ENCODE data around the gene HMOX1. TPM values are rescaled to one million over a fixed set of nuclear protein-coding genes. Genes with fewer than 3 reads are reported as not detected.
A peak's percentile ranks its signal among the peaks of the same experiment; 100 is the strongest.

Gene HMOX1
- total and polyA plus RNA-seq, 5 donors from 2014 or later: 0.93 to 2.9 (median 1.7) TPM; not detected in 1

DNA sequence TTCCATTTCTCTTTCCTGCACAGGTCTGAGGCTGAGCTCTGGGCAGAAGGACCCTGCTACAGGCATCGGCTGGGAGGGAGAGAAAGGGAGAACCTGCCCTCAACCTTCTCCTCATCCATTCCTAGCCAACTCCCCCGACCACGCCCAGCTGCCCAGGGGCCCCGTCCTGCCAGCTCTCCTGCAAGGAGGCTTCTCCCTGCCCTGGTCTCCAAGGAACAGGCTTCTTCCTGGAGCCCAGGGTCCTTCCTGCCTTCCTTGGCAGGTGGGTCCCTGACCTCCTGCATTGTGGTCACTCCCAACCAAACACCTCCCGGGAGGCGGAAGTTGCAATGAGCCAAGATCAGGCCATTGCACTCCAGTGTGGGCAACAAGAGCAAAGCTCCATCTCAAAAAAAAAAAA is 12.5 kb upstream of the HMOX1 start:
- DNase-seq: no peak
- no peak overlapping the region for H3K27ac ChIP-seq (ENCODE audit: insufficient read depth, low read length, poor library complexity, severe bottlenecking)
- no peak overlapping the region for H3K4me3 ChIP-seq (ENCODE audit: low read depth, low read length)
- ATAC-seq (ENCODE audit: low read depth in 2 of 2): no peak
- no peaks in the 10 kb centered on the region for H3K27me3 ChIP-seq (ENCODE audit: control insufficient read depth, insufficient read depth, low read length)
- Mint-ChIP-seq H3K9me3 (no peaks in the 10 kb centered on the region), H3K36me3 (no peaks in the 10 kb centered on the region), H3K27me3 (peaks cover 20% of the 10 kb centered on the region), H3K4me3 (no peak overlapping the region), H3K4me1 (peaks cover 0 to 11% (median 5%) of the 10 kb centered on the region in 4 donors), H3K27ac (no peak overlapping the region)
- no peaks in the 10 kb centered on the region for H3K9me3 ChIP-seq (ENCODE audit: control insufficient read depth in 2 of 2, low read length in 2 of 2)
- peaks cover 4% of the 10 kb centered on the region for H3K4me1 ChIP-seq (ENCODE audit: control insufficient read depth, insufficient read depth, low read length, poor library complexity, severe bottlenecking)
- no peaks in the 10 kb centered on the region for H3K36me3 ChIP-seq (ENCODE audit: control insufficient read depth, insufficient read depth, low read length)

DNA sequence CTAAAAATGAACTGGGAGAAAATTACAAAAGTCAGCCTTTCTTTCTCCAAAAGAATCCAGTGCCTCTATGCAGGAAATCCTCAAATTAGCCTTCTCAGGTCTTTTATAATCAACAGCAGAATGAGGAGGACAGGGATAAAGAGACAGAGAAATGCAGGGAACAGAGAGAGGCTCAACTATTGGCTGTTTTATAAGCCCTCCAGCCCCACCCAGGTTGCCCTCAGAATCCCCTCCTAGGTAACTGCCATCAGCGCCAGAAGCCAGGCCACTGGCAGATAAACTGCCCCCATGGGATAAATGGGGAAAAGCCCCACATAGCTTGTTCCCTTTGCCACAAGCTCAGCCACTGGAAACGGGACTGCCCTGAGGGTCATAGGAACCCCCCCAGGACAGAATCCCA is 10.9 kb upstream of the HMOX1 start:
- no peak overlapping the region for H3K27ac Mint-ChIP-seq

DNA sequence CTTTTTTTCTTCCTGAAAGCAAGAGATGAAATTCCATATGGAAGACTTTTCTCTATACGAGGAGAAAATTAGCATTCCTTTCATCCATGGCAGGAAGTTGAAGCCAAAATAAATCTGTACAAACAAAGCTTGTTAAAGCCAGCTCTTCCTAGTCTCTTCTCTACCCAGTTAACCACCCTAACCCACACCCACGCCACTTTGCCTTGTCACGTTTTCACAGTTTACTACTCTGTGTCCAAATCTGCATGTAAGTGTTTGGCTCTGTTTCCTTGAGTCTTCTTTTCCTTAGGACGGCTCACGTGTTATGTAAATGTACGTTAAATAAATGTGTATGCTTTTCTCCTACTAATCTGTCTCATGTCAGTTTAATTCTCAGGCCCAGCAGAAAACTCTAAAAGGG is 7.1 kb upstream of the HMOX1 start:
- DNase-seq (no peak), ATAC-seq (ENCODE audit: low read depth in 2 of 2) (no peak)
- H3K4me1 Mint-ChIP-seq: peaks cover 10 to 36% (median 20%) of the 10 kb centered on the region in 4 donors
- peaks cover 0 to 1% (median 0%) of the 10 kb centered on the region in 7 donors for H3K9me3 Mint-ChIP-seq
- Histone ChIP-seq H3K27me3 (ENCODE audit: control insufficient read depth, insufficient read depth, low read length) (no peaks in the 10 kb centered on the region), H3K4me1 (ENCODE audit: control insufficient read depth, insufficient read depth, low read length, poor library complexity, severe bottlenecking) (peaks cover 16% of the 10 kb centered on the region), H3K27ac (ENCODE audit: insufficient read depth, low read length, poor library complexity, severe bottlenecking) (no peak overlapping the region), H3K36me3 (ENCODE audit: control insufficient read depth, insufficient read depth, low read length) (no peaks in the 10 kb centered on the region), H3K4me3 (ENCODE audit: low read depth, low read length) (no peak overlapping the region), H3K9me3 (ENCODE audit: control insufficient read depth in 2 of 2, low read length in 2 of 2) (no peaks in the 10 kb centered on the region)
- H3K27ac Mint-ChIP-seq: no peak overlapping the region
- peaks cover 15% of the 10 kb centered on the region for H3K27me3 Mint-ChIP-seq
- H3K4me3 Mint-ChIP-seq: no peak overlapping the region
- H3K36me3 Mint-ChIP-seq: no peaks in the 10 kb centered on the region

More for the DNA sequence above, 10.9 kb upstream of the HMOX1 start:
- no peak overlapping the region for H3K4me3 Mint-ChIP-seq
- peaks cover 4% of the 10 kb centered on the region for H3K4me1 ChIP-seq (ENCODE audit: control insufficient read depth, insufficient read depth, low read length, poor library complexity, severe bottlenecking)
- peaks cover 3 to 12% (median 8%) of the 10 kb centered on the region in 4 donors for H3K4me1 Mint-ChIP-seq
- H3K27ac ChIP-seq (ENCODE audit: insufficient read depth, low read length, poor library complexity, severe bottlenecking): no peak overlapping the region
- DNase-seq (no peak), ATAC-seq (ENCODE audit: low read depth in 2 of 2) (no peak)
- H3K27me3 Mint-ChIP-seq: peaks cover 20% of the 10 kb centered on the region
- H3K36me3 Mint-ChIP-seq: no peaks in the 10 kb centered on the region
- H3K9me3 ChIP-seq (ENCODE audit: control insufficient read depth in 2 of 2, low read length in 2 of 2): no peaks in the 10 kb centered on the region
- H3K27me3 ChIP-seq (ENCODE audit: control insufficient read depth, insufficient read depth, low read length): no peaks in the 10 kb centered on the region
- H3K9me3 Mint-ChIP-seq: no peaks in the 10 kb centered on the region
- H3K4me3 ChIP-seq (ENCODE audit: low read depth, low read length): no peak overlapping the region
- H3K36me3 ChIP-seq (ENCODE audit: control insufficient read depth, insufficient read depth, low read length): no peaks in the 10 kb centered on the region

DNA sequence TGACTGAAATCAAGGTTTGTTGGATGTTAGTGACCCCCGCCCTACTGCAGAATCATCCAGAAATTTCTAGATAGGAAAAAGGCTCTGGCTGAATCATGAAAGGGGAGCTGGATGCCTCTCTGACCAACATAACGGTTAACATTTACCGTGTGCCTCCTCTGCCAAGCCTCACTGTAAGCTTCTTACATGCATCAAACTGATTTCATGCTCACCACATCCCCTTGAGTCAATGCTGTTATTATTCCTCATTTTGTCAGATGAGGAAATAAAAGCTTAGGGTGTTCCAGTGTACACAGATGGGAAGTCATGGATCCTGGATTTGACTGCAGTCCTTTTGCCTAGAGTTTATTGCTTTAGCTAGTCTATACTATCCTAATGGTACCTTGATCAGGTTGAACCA is 5.9 kb upstream of the HMOX1 start:
- H3K4me1 ChIP-seq (ENCODE audit: control insufficient read depth, insufficient read depth, low read length, poor library complexity, severe bottlenecking): peaks cover 16% of the 10 kb centered on the region
- Mint-ChIP-seq H3K4me3 (no peak overlapping the region), H3K9me3 (peaks cover 0 to 1% (median 0%) of the 10 kb centered on the region in 7 donors), H3K4me1 (peaks cover 10 to 36% (median 20%) of the 10 kb centered on the region in 4 donors), H3K27ac (no peak overlapping the region), H3K27me3 (peaks cover 10% of the 10 kb centered on the region), H3K36me3 (no peaks in the 10 kb centered on the region)
- H3K27me3 ChIP-seq (ENCODE audit: control insufficient read depth, insufficient read depth, low read length): no peaks in the 10 kb centered on the region
- no peaks in the 10 kb centered on the region for H3K36me3 ChIP-seq (ENCODE audit: control insufficient read depth, insufficient read depth, low read length)
- H3K27ac ChIP-seq (ENCODE audit: insufficient read depth, low read length, poor library complexity, severe bottlenecking): no peak overlapping the region
- ATAC-seq (ENCODE audit: low read depth in 2 of 2): no peak
- no peak overlapping the region for H3K4me3 ChIP-seq (ENCODE audit: low read depth, low read length)
- no peaks in the 10 kb centered on the region for H3K9me3 ChIP-seq (ENCODE audit: control insufficient read depth in 2 of 2, low read length in 2 of 2)
- DNase-seq: no peak

DNA sequence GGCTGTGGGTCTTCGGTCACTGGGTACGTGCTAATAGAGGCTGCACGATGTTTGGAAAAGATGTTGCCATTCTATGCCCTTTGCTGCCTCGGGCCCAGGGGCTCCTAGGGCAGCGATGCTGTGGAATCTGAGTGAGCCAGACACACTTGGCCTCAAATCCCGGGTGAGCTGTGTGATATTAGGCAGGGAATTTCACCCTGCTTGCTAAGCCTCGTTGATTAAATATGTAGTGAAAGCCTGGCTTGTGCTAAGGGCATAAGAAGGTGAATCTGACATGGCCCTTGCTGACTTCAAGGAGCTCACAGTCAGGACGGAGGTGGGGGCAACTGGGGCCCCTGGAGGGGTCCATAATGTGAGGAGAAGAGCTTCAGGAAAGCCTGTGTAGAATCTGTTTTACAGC is 5.4 kb upstream of the HMOX1 start:
- no peaks in the 10 kb centered on the region for H3K9me3 ChIP-seq (ENCODE audit: control insufficient read depth in 2 of 2, low read length in 2 of 2)
- H3K4me1 ChIP-seq (ENCODE audit: control insufficient read depth, insufficient read depth, low read length, poor library complexity, severe bottlenecking): peaks cover 16% of the 10 kb centered on the region
- peak overlapping the region in 1 of 3 donors; percentile 79 for H3K27ac Mint-ChIP-seq
- DNase-seq: no peak
- H3K36me3 Mint-ChIP-seq: no peaks in the 10 kb centered on the region
- H3K9me3 Mint-ChIP-seq: peaks cover 0 to 1% (median 0%) of the 10 kb centered on the region in 7 donors
- peaks cover 10 to 41% (median 19%) of the 10 kb centered on the region in 4 donors for H3K4me1 Mint-ChIP-seq
- H3K27me3 ChIP-seq (ENCODE audit: control insufficient read depth, insufficient read depth, low read length): no peaks in the 10 kb centered on the region
- no peak for ATAC-seq (ENCODE audit: low read depth in 2 of 2)
- H3K27ac ChIP-seq (ENCODE audit: insufficient read depth, low read length, poor library complexity, severe bottlenecking): no peak overlapping the region
- peaks cover 11% of the 10 kb centered on the region for H3K27me3 Mint-ChIP-seq
- no peak overlapping the region for H3K4me3 Mint-ChIP-seq
- H3K36me3 ChIP-seq (ENCODE audit: control insufficient read depth, insufficient read depth, low read length): no peaks in the 10 kb centered on the region
- H3K4me3 ChIP-seq (ENCODE audit: low read depth, low read length): no peak overlapping the region

DNA sequence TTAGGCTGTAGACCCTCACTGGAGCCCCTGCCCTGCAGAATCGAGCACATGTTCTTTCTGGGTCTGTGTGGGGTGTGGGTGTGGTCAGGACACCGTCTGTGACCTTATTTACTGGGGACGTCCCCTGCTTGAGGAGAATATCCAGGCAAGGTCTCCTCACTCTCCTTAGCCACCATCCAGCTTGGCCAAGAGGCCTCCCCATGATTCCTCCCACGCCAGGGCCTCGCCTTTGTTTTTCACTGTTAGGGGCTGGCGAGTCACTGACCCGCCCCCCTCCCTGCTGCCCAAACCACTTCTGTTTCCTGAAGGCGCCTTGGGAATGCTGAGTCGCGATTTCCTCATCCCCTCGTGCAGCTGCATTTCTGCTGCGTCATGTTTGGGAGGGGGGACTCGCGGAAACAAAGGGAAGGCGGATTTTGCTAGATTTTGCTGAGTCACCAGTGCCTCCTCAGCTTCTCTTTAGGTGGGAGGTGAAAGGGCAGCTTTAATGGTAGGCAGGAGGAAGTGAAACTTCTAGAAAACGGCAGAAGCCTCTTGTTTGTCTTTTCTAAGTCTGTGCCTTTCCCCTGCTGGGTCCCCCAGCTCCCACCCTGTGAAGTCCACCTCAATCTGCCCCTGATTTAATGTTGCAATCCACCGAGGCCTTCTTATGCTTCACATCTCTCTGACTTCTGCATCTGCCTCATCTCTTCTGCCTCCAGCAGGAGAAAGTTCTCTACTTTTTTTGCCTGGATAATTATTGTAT is 4.0 kb upstream of the HMOX1 start:
- Mint-ChIP-seq H3K4me3 (peak overlapping the region in 3 of 4 donors; percentile 37 to 56 (median 47)), H3K4me1 (peaks cover 9 to 45% (median 19%) of the 10 kb centered on the region in 4 donors), H3K27ac (peak overlapping the region; percentile 9 to 86 (median 36)), H3K9me3 (peaks cover 0 to 1% (median 0%) of the 10 kb centered on the region in 7 donors), H3K27me3 (peaks cover 14% of the 10 kb centered on the region), H3K36me3 (no peaks in the 10 kb centered on the region)
- Histone ChIP-seq H3K9me3 (ENCODE audit: control insufficient read depth in 2 of 2, low read length in 2 of 2) (no peaks in the 10 kb centered on the region), H3K36me3 (ENCODE audit: control insufficient read depth, insufficient read depth, low read length) (no peaks in the 10 kb centered on the region), H3K4me3 (ENCODE audit: low read depth, low read length) (no peak overlapping the region), H3K4me1 (ENCODE audit: control insufficient read depth, insufficient read depth, low read length, poor library complexity, severe bottlenecking) (peaks cover 22% of the 10 kb centered on the region), H3K27ac (ENCODE audit: insufficient read depth, low read length, poor library complexity, severe bottlenecking) (no peak overlapping the region), H3K27me3 (ENCODE audit: control insufficient read depth, insufficient read depth, low read length) (peaks cover under 1% of the 10 kb centered on the region)
- ATAC-seq (ENCODE audit: low read depth in 2 of 2): peak; percentile 35 to 52
- peak in 2 of 3 donors; percentile 43 to 85 for DNase-seq

DNA sequence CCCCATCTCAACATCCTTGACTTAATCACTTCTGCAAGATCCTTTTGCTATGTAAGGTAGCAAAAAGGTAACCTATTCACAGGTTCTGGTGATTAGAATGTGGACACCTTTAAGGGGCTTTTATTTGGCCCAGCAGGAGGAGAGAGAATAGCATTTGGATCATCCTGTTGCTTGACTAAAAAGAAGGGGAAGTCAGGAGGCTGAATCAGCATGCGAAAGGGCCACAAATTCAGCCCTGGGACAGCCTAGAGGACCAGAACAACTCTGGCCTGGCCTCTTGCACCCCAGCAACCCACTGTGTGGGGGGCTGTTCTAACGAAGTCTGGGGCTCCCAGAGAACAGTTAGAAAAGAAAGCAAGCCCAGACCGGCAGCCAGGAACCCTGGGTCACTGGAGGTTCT is 3.2 kb upstream of the HMOX1 start:
- Mint-ChIP-seq H3K4me3 (peak overlapping the region in 1 of 4 donors; percentile 47), H3K9me3 (peaks cover 0 to 1% (median 0%) of the 10 kb centered on the region in 7 donors), H3K4me1 (peaks cover 8 to 41% (median 18%) of the 10 kb centered on the region in 4 donors), H3K27ac (peak overlapping the region in 1 of 3 donors; percentile 86), H3K36me3 (no peaks in the 10 kb centered on the region), H3K27me3 (peaks cover 13% of the 10 kb centered on the region)
- Histone ChIP-seq H3K27ac (ENCODE audit: insufficient read depth, low read length, poor library complexity, severe bottlenecking) (no peak overlapping the region), H3K4me3 (ENCODE audit: low read depth, low read length) (no peak overlapping the region), H3K4me1 (ENCODE audit: control insufficient read depth, insufficient read depth, low read length, poor library complexity, severe bottlenecking) (peaks cover 18% of the 10 kb centered on the region), H3K36me3 (ENCODE audit: control insufficient read depth, insufficient read depth, low read length) (no peaks in the 10 kb centered on the region), H3K27me3 (ENCODE audit: control insufficient read depth, insufficient read depth, low read length) (peaks cover 2% of the 10 kb centered on the region), H3K9me3 (ENCODE audit: control insufficient read depth in 2 of 2, low read length in 2 of 2) (no peaks in the 10 kb centered on the region)
- DNase-seq (no peak), ATAC-seq (ENCODE audit: low read depth in 2 of 2) (no peak)

DNA sequence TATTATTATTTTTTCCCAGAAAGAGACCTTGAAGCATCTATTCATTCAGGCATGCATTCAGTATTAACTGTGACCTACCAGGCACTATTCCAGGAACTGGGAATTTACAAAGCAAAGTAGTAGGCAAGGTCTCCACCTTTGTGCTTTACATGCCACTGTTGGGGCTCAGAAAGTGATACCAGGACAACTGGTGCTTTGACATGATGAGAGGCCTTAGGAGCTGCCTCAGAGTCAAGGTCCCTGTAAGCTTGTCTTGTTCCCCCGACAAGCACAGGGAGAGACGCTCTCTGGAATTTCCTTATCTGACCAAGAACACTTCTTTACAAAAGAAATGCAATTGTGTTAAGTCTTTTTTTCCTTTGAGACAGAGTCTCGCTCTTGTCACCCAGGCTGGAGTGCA is 2.3 kb upstream of the HMOX1 start:
- Histone ChIP-seq H3K36me3 (ENCODE audit: control insufficient read depth, insufficient read depth, low read length) (no peaks in the 10 kb centered on the region), H3K4me1 (ENCODE audit: control insufficient read depth, insufficient read depth, low read length, poor library complexity, severe bottlenecking) (peaks cover 18% of the 10 kb centered on the region), H3K4me3 (ENCODE audit: low read depth, low read length) (no peak overlapping the region), H3K27ac (ENCODE audit: insufficient read depth, low read length, poor library complexity, severe bottlenecking) (no peak overlapping the region), H3K27me3 (ENCODE audit: control insufficient read depth, insufficient read depth, low read length) (peaks cover 2% of the 10 kb centered on the region), H3K9me3 (ENCODE audit: control insufficient read depth in 2 of 2, low read length in 2 of 2) (no peaks in the 10 kb centered on the region)
- Mint-ChIP-seq H3K27me3 (peaks cover 13% of the 10 kb centered on the region), H3K9me3 (peaks cover 0 to 1% (median 0%) of the 10 kb centered on the region in 7 donors), H3K4me3 (no peak overlapping the region), H3K27ac (peak overlapping the region in 1 of 3 donors; percentile 38), H3K4me1 (peaks cover 8 to 41% (median 18%) of the 10 kb centered on the region in 4 donors), H3K36me3 (no peaks in the 10 kb centered on the region)
- no peak for DNase-seq
- ATAC-seq (ENCODE audit: low read depth in 2 of 2): no peak
